Mesothelial cell of epicardium (in vitro differentiated cells): Measurements from ENCODE around the gene TMEM151B. TPM values are rescaled to one million over a fixed set of nuclear protein-coding genes. Genes with fewer than 3 reads are reported as not detected.
"Not testable (repeated sequence)": the region's sequence is repeated elsewhere in the genome, so short reads cannot be mapped to it uniquely, and the experiment has no call there.

ENCODE experiments used
- DNase-seq, 2 experiments: peaks; one replicate each; pipeline ENCODE4 v3.0.0; 2021; ENCODE audit warnings: low spot score in 2 of 2; ENCODE audit not compliant: unreplicated experiment in 2 of 2
- H3K27ac Mint-ChIP-seq: 2 replicates; pipeline ENCODE4 v1.8.0; 2021; ENCODE audit warnings: mixed read lengths
- H3K27me3 Mint-ChIP-seq: 2 replicates; pipeline ENCODE4 v1.8.0; 2021; ENCODE audit warnings: low read depth, mixed read lengths
- H3K36me3 Mint-ChIP-seq: 2 replicates; pipeline ENCODE4 v1.8.0; 2021; ENCODE audit warnings: mixed read lengths
- H3K4me1 Mint-ChIP-seq: 2 replicates; pipeline ENCODE4 v1.8.0; 2021; ENCODE audit warnings: mixed read lengths
- H3K4me3 Mint-ChIP-seq: 2 replicates; pipeline ENCODE4 v1.8.0; 2021; ENCODE audit warnings: mild to moderate bottlenecking, moderate library complexity, mixed read lengths
- H3K9me3 Mint-ChIP-seq: 2 replicates; pipeline ENCODE4 v1.8.0; 2021; ENCODE audit warnings: mixed read lengths
- CTCF ChIP-seq: fragments of 200-600 bp; sonication (generic); IDR thresholded peaks from one replicate; pipeline ENCODE4 v1.5.0; 2021; ENCODE audit warnings: antibody characterized with exemption; ENCODE audit not compliant: unreplicated experiment
- total RNA-seq: library from RNA; stranded (reverse); gene quantifications from 3 replicates; pipeline ENCODE4 v1.2.1, GENCODE V29; 2021

The TMEM151B gene
- total RNA-seq, 1 donor from 2014 or later = 0.56 TPM

DNA sequence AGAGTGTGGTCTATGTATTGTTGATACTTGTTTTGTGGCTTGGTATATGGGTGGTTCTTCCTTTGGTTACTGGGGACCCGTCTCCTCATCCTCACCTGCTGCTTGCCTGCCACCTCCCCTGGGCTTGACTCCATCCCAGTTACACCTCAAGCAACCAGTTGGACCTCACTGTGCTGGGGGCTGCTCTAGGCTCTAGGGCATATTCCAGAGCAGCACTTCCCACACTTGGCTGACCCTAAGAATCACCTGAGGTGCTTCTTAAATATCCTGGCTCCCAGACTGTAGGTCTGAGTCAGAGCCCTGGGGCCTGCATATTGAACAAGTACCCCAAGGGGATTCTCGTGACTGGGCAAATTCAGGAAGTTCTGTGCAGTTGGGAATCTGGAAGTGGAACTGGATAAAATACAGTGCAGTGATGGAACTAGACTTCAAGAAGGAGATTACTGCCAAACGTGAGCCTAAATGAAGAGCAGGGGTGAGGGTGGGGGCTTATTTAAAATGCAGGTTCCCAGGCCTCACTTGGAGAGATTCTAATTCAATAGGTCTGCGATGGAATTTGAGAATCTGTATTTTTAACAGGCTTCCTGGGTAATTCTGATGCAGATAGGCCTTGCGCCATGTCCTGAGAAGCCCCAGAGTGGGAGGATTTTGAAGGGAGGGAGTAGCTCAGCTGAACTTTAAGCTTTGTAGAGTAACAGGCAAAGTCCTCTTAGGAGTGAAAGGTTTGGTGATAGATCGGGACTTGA, 79.8 kb downstream of the TMEM151B start:
- H3K27ac Mint-ChIP-seq = no peak overlapping the region
- no peak for TF ChIP-seq CTCF
- DNase-seq = no peak
- H3K36me3 Mint-ChIP-seq = no peaks in the 10 kb centered on the region
- peaks cover 10% of the 10 kb centered on the region for H3K27me3 Mint-ChIP-seq
- no peaks in the 10 kb centered on the region for H3K9me3 Mint-ChIP-seq
- H3K4me1 Mint-ChIP-seq = no peaks in the 10 kb centered on the region
- no peak overlapping the region for H3K4me3 Mint-ChIP-seq

DNA sequence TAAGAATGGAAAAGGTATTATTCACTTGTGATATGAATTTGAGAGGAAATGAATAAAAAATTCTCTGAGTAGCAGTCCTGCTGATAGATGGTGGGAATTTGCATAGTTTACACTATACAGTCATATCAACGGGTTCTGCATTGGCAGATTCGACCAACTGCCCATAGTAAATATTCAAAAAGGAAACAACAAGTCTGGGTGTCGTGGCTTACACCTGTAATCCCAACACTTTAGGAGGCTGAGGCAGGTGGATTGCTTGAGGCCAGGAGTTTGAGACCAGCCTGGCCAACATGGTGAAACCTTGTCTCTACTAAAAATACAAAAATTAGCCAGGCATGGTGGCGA, 80.4 kb downstream of the TMEM151B start:
- H3K27me3 Mint-ChIP-seq, H3K4me3 Mint-ChIP-seq, H3K4me1 Mint-ChIP-seq, H3K27ac Mint-ChIP-seq, DNase-seq, H3K36me3 Mint-ChIP-seq, H3K9me3 Mint-ChIP-seq: not testable (repeated sequence)

DNA sequence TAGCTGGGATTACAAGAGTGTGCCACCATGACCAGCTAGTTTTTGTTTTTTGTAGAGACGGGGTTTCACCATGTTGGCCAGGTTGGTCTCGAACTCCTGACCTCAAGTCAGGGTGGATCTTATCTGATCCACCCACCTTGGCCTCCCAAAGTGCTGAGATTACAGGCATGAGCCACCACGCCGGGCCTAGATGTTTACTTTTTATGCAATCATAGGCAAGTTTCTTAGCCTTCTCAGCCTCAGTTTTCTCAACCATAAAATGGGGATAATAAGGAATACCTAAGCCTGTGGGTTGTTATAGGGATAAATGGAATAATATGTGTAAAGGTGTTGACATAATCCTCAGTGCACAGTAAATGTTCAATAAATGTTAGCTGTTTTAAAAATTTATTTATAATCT, 82.0 kb downstream of the TMEM151B start:
- no peak for TF ChIP-seq CTCF
- H3K4me3 Mint-ChIP-seq = no peak overlapping the region
- H3K27ac Mint-ChIP-seq = no peak overlapping the region
- H3K36me3 Mint-ChIP-seq = no peaks in the 10 kb centered on the region
- H3K4me1 Mint-ChIP-seq = no peaks in the 10 kb centered on the region
- no peak for DNase-seq
- no peaks in the 10 kb centered on the region for H3K9me3 Mint-ChIP-seq
- peaks cover 20% of the 10 kb centered on the region for H3K27me3 Mint-ChIP-seq

GRCh38 chr6:44353336-44353735, 83.1 kb downstream of the TMEM151B start:
- Mint-ChIP-seq H3K27me3 (peaks cover 28% of the 10 kb centered on the region), H3K36me3 (no peaks in the 10 kb centered on the region)

DNA sequence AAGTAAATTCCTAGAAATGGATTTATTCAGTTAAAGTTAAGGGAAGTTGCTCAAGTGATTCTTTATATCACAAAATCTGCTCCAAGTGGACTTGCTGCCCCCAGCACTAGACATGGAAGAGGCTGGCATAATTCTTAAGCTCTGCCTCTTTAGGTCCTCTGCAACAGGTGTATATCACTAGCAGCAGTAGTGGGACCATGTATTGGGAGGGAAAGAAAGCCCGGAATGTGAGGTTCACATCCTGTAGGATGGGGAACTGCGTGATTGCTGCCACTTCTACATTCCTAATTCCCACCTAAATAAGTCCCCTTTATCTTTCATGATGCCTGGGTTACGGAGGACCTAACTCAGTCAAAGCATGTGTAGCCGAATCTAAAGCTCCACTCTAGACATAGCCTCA, 85.4 kb downstream of the TMEM151B start:
- Mint-ChIP-seq H3K9me3 (no peaks in the 10 kb centered on the region), H3K4me3 (no peak overlapping the region), H3K27me3 (peaks cover 33% of the 10 kb centered on the region)

More at GRCh38 chr6:44353336-44353735, 83.1 kb downstream of the TMEM151B start:
- TF ChIP-seq CTCF = no peak
- Mint-ChIP-seq H3K4me3 (no peak overlapping the region), H3K9me3 (no peaks in the 10 kb centered on the region), H3K27ac (no peak overlapping the region), H3K4me1 (no peaks in the 10 kb centered on the region)
- no peak for DNase-seq

GRCh38 chr6:44356487-44356886, 86.2 kb downstream of the TMEM151B start:
- TF ChIP-seq CTCF = no peak
- Mint-ChIP-seq H3K36me3 (no peaks in the 10 kb centered on the region), H3K27ac (no peak overlapping the region), H3K4me3 (no peak overlapping the region), H3K4me1 (no peaks in the 10 kb centered on the region), H3K27me3 (peaks cover 37% of the 10 kb centered on the region), H3K9me3 (no peaks in the 10 kb centered on the region)
- DNase-seq = no peak

More for the DNA sequence above, 85.4 kb downstream of the TMEM151B start:
- Mint-ChIP-seq H3K4me1 (no peaks in the 10 kb centered on the region), H3K36me3 (no peaks in the 10 kb centered on the region), H3K27ac (no peak overlapping the region)
- no peak for DNase-seq
- TF ChIP-seq CTCF = no peak

Other genes with a start within 250 kb of the TMEM151B start
- gene MRPL14, start 143.0 kb upstream of the TMEM151B start, total RNA-seq = 46.9 to 50.9 TPM (median 49.5 TPM) in 3 replicates
- gene TMEM63B, start 142.9 kb upstream of the TMEM151B start, total RNA-seq = 44.7 to 54.9 TPM (median 49.3 TPM) in 3 replicates
- not detected in 3 replicates for gene CAPN11, start 111.6 kb upstream of the TMEM151B start, total RNA-seq
- not detected in 3 replicates for gene MYMX, start 53.5 kb upstream of the TMEM151B start, total RNA-seq
- 13.2 to 13.9 TPM (median 13.9 TPM) in 3 replicates for gene SLC29A1, start 46.9 kb upstream of the TMEM151B start, total RNA-seq
- 992 to 1,038 TPM (median 1,015 TPM) in 3 replicates for gene HSP90AB1, start 23.3 kb upstream of the TMEM151B start, total RNA-seq
- 33.4 to 38.2 TPM (median 37.1 TPM) in 3 replicates for gene SLC35B2, start 12.9 kb upstream of the TMEM151B start, total RNA-seq
- gene NFKBIE, start 4.9 kb upstream of the TMEM151B start, total RNA-seq = 8.9 to 9.7 TPM (median 9.2 TPM) in 3 replicates
- gene AARS2, start 42.9 kb downstream of the TMEM151B start, total RNA-seq = 31.6 to 33.5 TPM (median 33.4 TPM) in 3 replicates
- not detected in 3 replicates for gene SPATS1, start 72.2 kb downstream of the TMEM151B start, total RNA-seq
- gene CDC5L, start 117.3 kb downstream of the TMEM151B start, total RNA-seq = 25.6 to 26.0 TPM (median 25.7 TPM) in 3 replicates